Activated CD8-positive, alpha-beta T cell treated with anti-CD3 and anti-CD28 coated beads, Interleukin-2, amount 10 ng/mL, durations not matched to agents 7 days and 5 days (primary cell): Measurements from ENCODE around the gene ZNF248. TPM values are rescaled to one million over a fixed set of nuclear protein-coding genes. Genes with fewer than 3 reads are reported as not detected.

Experiments used
- ATAC-seq: fragments of 150-1000 bp; cut with Tn5 transposase; one replicate; pipeline ENCODE4 v1.10.0; 2021; ENCODE audit warnings: moderate library complexity
- CTCF ChIA-PET: fragments of 350-600 bp; sonication (Branson Sonifier 250); formaldehyde crosslinking; loops from one replicate; lab custom pipeline; 2021; ENCODE audit warnings: antibody characterized with exemption; lab: Charles Lee
- POLR2A ChIA-PET: fragments of 350-600 bp; sonication (Branson Sonifier 250); formaldehyde crosslinking; loops from one replicate; lab custom pipeline; 2021; ENCODE audit warnings: antibody characterized with exemption; lab: Charles Lee
- DNase-seq: peaks from one replicate; pipeline ENCODE4 v3.0.0-alpha.2; 2020
- H3K27ac Mint-ChIP-seq: one replicate; pipeline ENCODE4 v1.8.0; 2021; ENCODE audit warnings: mild to moderate bottlenecking, mixed read lengths
- H3K27me3 Mint-ChIP-seq: one replicate; pipeline ENCODE4 v1.8.0; 2021; ENCODE audit warnings: low read depth, mixed read lengths
- H3K36me3 Mint-ChIP-seq: one replicate; pipeline ENCODE4 v1.8.0; 2021; ENCODE audit warnings: low read depth, mixed read lengths
- H3K4me1 Mint-ChIP-seq: one replicate; pipeline ENCODE4 v1.8.0; 2021; ENCODE audit warnings: low read depth, mixed read lengths
- H3K4me3 Mint-ChIP-seq: one replicate; pipeline ENCODE4 v1.8.0; 2021; ENCODE audit warnings: mild to moderate bottlenecking, mixed read lengths
- H3K9me3 Mint-ChIP-seq: one replicate; pipeline ENCODE4 v1.8.0; 2022; ENCODE audit warnings: mixed read lengths; ENCODE audit not compliant: insufficient read depth
- total RNA-seq, 2 experiments: library from RNA; stranded (reverse); gene quantifications; one replicate each; pipeline ENCODE4 v1.2.3, GENCODE V29; 2021

The ZNF248 gene
- total RNA-seq, 2 experiments from 2014 or later, result 6.9 to 7.4 TPM

DNA sequence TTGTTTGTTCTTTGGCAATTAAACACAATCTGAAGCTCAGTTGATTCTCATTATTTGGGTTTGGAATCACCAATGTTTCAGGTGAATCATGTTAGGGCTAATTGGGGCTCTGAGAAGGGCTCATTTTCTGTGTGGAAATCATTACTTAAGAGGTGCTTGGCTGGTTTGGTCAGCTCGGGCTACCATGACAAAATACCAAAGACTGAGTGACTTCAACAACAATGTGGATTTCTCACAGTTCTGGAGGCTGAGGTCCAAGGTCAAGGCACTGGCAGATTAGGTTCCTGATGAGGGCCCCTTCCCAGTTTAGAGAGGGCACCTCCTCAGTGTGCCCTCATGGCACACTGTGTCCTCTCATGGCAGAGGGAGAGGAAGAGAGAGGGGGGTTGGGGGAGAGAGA, 121.3 kb downstream of the ZNF248 start:
- ChIA-PET CTCF (no interaction called here), POLR2A (no interaction called here)
- no peaks in the 10 kb centered on the region for H3K36me3 Mint-ChIP-seq
- no peak overlapping the region for H3K4me3 Mint-ChIP-seq
- H3K4me1 Mint-ChIP-seq, result no peaks in the 10 kb centered on the region
- ATAC-seq (no peak), DNase-seq (no peak)
- no peak overlapping the region for H3K27ac Mint-ChIP-seq
- no peaks in the 10 kb centered on the region for H3K9me3 Mint-ChIP-seq
- H3K27me3 Mint-ChIP-seq, result no peaks in the 10 kb centered on the region

DNA sequence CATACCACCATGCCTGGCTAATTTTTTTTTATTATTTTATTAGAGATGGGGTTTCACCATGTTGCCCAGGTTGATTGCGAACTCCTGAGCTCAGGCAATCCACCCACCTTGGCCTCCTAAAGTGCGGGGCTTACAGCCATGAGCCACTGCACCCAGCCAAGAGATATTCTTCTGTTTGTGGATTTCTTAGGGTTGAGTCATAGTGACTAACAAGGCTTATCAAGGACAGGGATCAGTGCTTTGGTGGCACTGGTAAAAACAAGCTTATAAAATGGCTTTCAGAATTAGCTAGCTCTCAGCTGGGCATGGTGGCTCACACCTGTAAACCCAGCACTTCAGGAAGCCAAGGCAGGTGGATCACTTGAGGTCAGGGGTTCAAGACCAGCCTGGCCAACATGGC, 122.4 kb downstream of the ZNF248 start:
- no peak for DNase-seq
- CTCF ChIA-PET, result no interaction called here
- POLR2A ChIA-PET, result no interaction called here

More for the DNA sequence above, 122.4 kb downstream of the ZNF248 start:
- Mint-ChIP-seq H3K27ac (no peak overlapping the region), H3K27me3 (no peaks in the 10 kb centered on the region), H3K4me1 (no peaks in the 10 kb centered on the region), H3K4me3 (no peak overlapping the region), H3K36me3 (no peaks in the 10 kb centered on the region), H3K9me3 (peaks cover under 1% of the 10 kb centered on the region)
- ATAC-seq, result no peak

Other genes starting within 250 kb of the ZNF248 start
- gene ZNF25, start 119.0 kb upstream of the ZNF248 start, total RNA-seq, result 1 to 10 TPM; 4.4 to 5.0 TPM
- gene ZNF33A, start 153.1 kb upstream of the ZNF248 start, total RNA-seq, result 10 to 100 TPM; 26.1 to 26.6 TPM
- gene ZNF37A, start 236.7 kb upstream of the ZNF248 start, total RNA-seq, result 10 to 100 TPM; 17.5 to 17.8 TPM